ENCODE data around the gene KLRK1. TPM values are rescaled to one million over a fixed set of nuclear protein-coding genes. Genes with fewer than 3 reads are reported as not detected.
"Not testable (repeated sequence)": the region's sequence is repeated elsewhere in the genome, so short reads cannot be mapped to it uniquely, and the experiment has no call there.

The KLRK1 gene
- total RNA-seq (2014; rRNA removed) (not detected in 2 replicates), Bru-seq, nascent RNA (not detected), BruChase-seq, experiment 1, labeled RNA remaining after a 6-hour chase (percentile 24 among the genes with signal in this experiment), BruChase-seq, experiment 2, labeled RNA remaining after a 2-hour chase (percentile 12 among the genes with signal in this experiment)
- long read RNA-seq = 0 reads

DNA sequence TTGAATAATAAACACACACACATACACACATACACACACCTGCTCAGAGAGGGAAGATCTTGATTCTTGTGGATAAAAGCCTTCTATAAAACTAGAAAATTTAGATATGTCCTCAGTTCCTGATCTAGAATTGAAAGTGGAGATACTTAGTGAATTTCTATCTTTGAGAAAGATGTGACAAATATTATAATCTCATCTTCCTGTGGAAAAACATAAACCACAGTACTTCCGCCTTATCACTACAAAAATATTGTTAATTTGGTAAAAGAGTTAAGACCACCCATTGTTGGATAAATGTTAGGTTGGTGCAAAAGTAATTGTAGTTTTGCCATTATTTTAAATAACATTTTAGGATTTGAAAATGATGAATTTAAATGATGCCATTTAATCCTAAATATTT, at the start of gene KLRK1:
TSS of gene KLRK1 (minus strand) at position 138 of the 400 bp plus-strand sequence. CDS start 1,231 bp downstream, outside the sequence.
- ATAC-seq = no peak
- H2AFZ ChIP-seq (ENCODE audit: low read length) = no peak within 1 kb of the TSS
- H4K20me1 ChIP-seq (ENCODE audit: low read length) = no peaks in the 10 kb centered on the region
- H3K4me2 ChIP-seq (ENCODE audit: low read length) = no peak within 1 kb of the TSS
- CTCF ChIA-PET = no interaction called here
- no peaks in the 10 kb centered on the region for H3K79me2 ChIP-seq (ENCODE audit: low read length)
- no peaks in the 10 kb centered on the region for H3K36me3 ChIP-seq (ENCODE audit: low read depth, low read length)
- no TSS peak for BruUV-seq (replicated peaks)
- POLR2A ChIA-PET (ENCODE audit: unreplicated experiment) = no interaction called here
- no peak within 1 kb of the TSS for H3K9ac ChIP-seq (ENCODE audit: low read length)
- TF ChIP-seq, protein P1, sequence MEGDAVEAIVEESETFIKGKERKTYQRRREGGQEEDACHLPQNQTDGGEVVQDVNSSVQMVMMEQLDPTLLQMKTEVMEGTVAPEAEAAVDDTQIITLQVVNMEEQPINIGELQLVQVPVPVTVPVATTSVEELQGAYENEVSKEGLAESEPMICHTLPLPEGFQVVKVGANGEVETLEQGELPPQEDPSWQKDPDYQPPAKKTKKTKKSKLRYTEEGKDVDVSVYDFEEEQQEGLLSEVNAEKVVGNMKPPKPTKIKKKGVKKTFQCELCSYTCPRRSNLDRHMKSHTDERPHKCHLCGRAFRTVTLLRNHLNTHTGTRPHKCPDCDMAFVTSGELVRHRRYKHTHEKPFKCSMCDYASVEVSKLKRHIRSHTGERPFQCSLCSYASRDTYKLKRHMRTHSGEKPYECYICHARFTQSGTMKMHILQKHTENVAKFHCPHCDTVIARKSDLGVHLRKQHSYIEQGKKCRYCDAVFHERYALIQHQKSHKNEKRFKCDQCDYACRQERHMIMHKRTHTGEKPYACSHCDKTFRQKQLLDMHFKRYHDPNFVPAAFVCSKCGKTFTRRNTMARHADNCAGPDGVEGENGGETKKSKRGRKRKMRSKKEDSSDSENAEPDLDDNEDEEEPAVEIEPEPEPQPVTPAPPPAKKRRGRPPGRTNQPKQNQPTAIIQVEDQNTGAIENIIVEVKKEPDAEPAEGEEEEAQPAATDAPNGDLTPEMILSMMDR (conservative IDR thresholded peaks at IDR 0.05; ENCODE audit: low read depth, low read length) = no peak
- TF ChIP-seq EZH2 (IDR thresholded peaks at IDR 0.05; ENCODE audit: low read length, unreplicated experiment) (no peak), EZH2phosphoT487 (IDR thresholded peaks at IDR 0.05; ENCODE audit: borderline replicate concordance, low read length) (no peak)
- H3F3A ChIP-seq (ENCODE audit: low read length, unreplicated experiment) = peaks cover under 1% of the 10 kb centered on the region
- no peaks in the 10 kb centered on the region for H3K9me2 ChIP-seq (replicated peaks; ENCODE audit: low read length)
- H3K27ac ChIP-seq (ENCODE audit: low read length) = no peak within 1 kb of the TSS
- no peaks in the 10 kb centered on the region for H3K9me3 ChIP-seq (ENCODE audit: low read length)
- peaks cover 40% of the 10 kb centered on the region for H3K4me1 ChIP-seq (ENCODE audit: insufficient read depth, low read length)
- no peaks in the 10 kb centered on the region for H3K27me3 ChIP-seq (ENCODE audit: low read length)
- intact Hi-C loops (cut with micrococcal nuclease) = no loop called here
- DNase-seq = no peak
- H3K4me3 ChIP-seq (ENCODE audit: low read length) = no peak within 1 kb of the TSS

DNA sequence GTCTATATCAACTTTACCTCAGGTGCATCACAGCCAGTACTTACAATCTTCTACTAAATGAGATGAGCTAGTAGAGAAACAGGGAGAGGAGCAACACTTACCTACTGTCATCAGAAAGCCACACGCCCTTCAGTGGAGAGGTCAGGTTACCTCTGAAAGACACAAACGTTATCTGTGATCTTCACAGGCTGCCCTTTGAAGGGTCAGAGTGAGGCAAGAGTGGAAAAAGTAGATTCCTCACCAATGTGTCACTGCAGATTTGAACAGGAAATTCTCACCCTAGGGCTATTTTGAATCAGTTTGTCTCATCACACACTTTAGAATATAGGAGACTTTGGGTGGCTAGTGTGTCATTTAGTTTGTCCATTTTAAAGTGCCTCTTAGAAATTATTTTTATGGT, 47.8 kb upstream of the KLRK1 start:
- H3K4me1 ChIP-seq (ENCODE audit: insufficient read depth, low read length); H3K36me3 ChIP-seq (ENCODE audit: low read depth, low read length); BruUV-seq (replicated peaks); H3K27ac ChIP-seq (ENCODE audit: low read length); H2AFZ ChIP-seq (ENCODE audit: low read length); ATAC-seq; H3K9me3 ChIP-seq (ENCODE audit: low read length); DNase-seq; H3K9me2 ChIP-seq (replicated peaks; ENCODE audit: low read length); H3K9ac ChIP-seq (ENCODE audit: low read length); intact Hi-C loops (cut with micrococcal nuclease); H3K4me3 ChIP-seq (ENCODE audit: low read length); POLR2A ChIA-PET (ENCODE audit: unreplicated experiment); H3K79me2 ChIP-seq (ENCODE audit: low read length); H3K27me3 ChIP-seq (ENCODE audit: low read length); H3K4me2 ChIP-seq (ENCODE audit: low read length); H3F3A ChIP-seq (ENCODE audit: low read length, unreplicated experiment); H4K20me1 ChIP-seq (ENCODE audit: low read length); CTCF ChIA-PET: not testable (repeated sequence)

DNA sequence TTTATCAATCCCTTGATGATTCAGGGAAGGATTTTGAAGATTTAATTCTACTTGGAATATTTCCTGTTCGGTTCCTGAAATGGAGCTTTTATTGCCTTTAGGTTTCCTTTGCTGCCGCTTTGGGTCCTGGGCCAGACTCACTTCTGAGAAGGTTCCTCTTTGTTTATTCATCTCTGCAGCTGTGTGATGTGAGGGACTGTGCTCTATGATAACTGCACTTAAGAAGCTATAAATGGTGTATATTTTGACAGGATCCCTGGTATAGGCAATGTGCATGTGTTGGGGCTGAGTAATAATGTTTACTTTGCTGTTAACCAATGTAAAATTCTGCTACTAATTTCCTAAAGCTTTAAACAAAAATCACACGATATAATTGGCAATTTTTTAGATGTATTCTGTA, 46.0 kb upstream of the KLRK1 start, which contains the start of gene KLRC2:
TSS of gene KLRC2 (minus strand) at position 195 of the 400 bp plus-strand sequence. CDS start at position 171, 24 bp downstream.
- H4K20me1 ChIP-seq (ENCODE audit: low read length); H3K79me2 ChIP-seq (ENCODE audit: low read length); H3K9me2 ChIP-seq (replicated peaks; ENCODE audit: low read length); H3K9me3 ChIP-seq (ENCODE audit: low read length); H3K27ac ChIP-seq (ENCODE audit: low read length); BruUV-seq (replicated peaks); CTCF ChIA-PET; H3K36me3 ChIP-seq (ENCODE audit: low read depth, low read length); H3F3A ChIP-seq (ENCODE audit: low read length, unreplicated experiment); H3K4me1 ChIP-seq (ENCODE audit: insufficient read depth, low read length); H3K27me3 ChIP-seq (ENCODE audit: low read length); intact Hi-C loops (cut with micrococcal nuclease); H3K4me3 ChIP-seq (ENCODE audit: low read length); H2AFZ ChIP-seq (ENCODE audit: low read length); POLR2A ChIA-PET (ENCODE audit: unreplicated experiment); H3K9ac ChIP-seq (ENCODE audit: low read length): not testable (repeated sequence)
- ATAC-seq (peak; percentile 67), DNase-seq (peak; percentile 81)
- H3K4me2 ChIP-seq (ENCODE audit: low read length) = peak within 1 kb of the TSS; percentile 57

DNA sequence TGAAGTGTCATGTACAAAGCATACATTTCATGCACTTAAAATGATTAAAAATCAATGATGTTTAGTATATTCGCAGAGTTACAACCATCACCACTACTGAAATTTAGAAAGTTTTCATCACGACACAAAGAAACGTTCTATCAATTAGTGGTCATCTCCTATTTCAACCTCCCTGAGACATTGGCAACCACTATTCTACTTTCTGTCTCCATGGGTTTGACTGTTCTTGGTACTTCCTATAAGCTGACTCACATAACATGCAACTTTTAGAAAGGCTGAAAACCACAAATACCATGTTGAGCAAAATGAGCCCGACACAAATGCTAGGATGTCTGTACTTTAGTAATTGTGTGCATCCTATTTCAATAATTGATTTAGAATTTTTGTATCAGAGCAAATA, 40.8 kb upstream of the KLRK1 start:
- CTCF ChIA-PET; H3K9me3 ChIP-seq (ENCODE audit: low read length); BruUV-seq (replicated peaks); POLR2A ChIA-PET (ENCODE audit: unreplicated experiment); ATAC-seq; H3K9me2 ChIP-seq (replicated peaks; ENCODE audit: low read length); H3K36me3 ChIP-seq (ENCODE audit: low read depth, low read length); intact Hi-C loops (cut with micrococcal nuclease); H2AFZ ChIP-seq (ENCODE audit: low read length); H3K27ac ChIP-seq (ENCODE audit: low read length); H3K4me3 ChIP-seq (ENCODE audit: low read length); H3K27me3 ChIP-seq (ENCODE audit: low read length); H4K20me1 ChIP-seq (ENCODE audit: low read length); DNase-seq; H3K79me2 ChIP-seq (ENCODE audit: low read length); H3K4me2 ChIP-seq (ENCODE audit: low read length); H3F3A ChIP-seq (ENCODE audit: low read length, unreplicated experiment); H3K9ac ChIP-seq (ENCODE audit: low read length); H3K4me1 ChIP-seq (ENCODE audit: insufficient read depth, low read length): not testable (repeated sequence)

DNA sequence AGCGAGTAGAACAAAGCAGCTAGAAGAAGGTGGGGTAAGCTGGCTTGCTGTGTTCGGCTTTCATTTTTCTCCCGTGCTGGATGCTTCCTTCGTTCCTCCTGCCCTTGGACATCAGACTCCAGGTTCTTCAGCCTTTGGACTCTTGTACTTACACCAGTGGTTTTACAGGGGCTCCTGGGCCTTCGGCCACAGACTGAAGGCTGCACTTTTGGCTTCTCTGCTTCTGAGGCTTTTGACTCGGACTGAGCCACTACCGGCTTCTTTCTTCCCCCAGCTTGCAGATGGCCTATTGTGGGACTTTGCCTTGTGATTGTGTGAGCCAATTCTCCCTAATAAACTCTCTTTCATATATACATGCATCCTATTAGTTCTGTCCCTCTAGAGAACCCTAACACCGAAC, 36.1 kb upstream of the KLRK1 start:
- H2AFZ ChIP-seq (ENCODE audit: low read length); H3K4me3 ChIP-seq (ENCODE audit: low read length); intact Hi-C loops (cut with micrococcal nuclease); H3K36me3 ChIP-seq (ENCODE audit: low read depth, low read length); H3K79me2 ChIP-seq (ENCODE audit: low read length); H3K27me3 ChIP-seq (ENCODE audit: low read length); H3K27ac ChIP-seq (ENCODE audit: low read length); H3K9me3 ChIP-seq (ENCODE audit: low read length); POLR2A ChIA-PET (ENCODE audit: unreplicated experiment); H4K20me1 ChIP-seq (ENCODE audit: low read length); ATAC-seq; DNase-seq; H3K9ac ChIP-seq (ENCODE audit: low read length); CTCF ChIA-PET; BruUV-seq (replicated peaks); H3K9me2 ChIP-seq (replicated peaks; ENCODE audit: low read length); H3K4me2 ChIP-seq (ENCODE audit: low read length); H3F3A ChIP-seq (ENCODE audit: low read length, unreplicated experiment); H3K4me1 ChIP-seq (ENCODE audit: insufficient read depth, low read length): not testable (repeated sequence)

DNA sequence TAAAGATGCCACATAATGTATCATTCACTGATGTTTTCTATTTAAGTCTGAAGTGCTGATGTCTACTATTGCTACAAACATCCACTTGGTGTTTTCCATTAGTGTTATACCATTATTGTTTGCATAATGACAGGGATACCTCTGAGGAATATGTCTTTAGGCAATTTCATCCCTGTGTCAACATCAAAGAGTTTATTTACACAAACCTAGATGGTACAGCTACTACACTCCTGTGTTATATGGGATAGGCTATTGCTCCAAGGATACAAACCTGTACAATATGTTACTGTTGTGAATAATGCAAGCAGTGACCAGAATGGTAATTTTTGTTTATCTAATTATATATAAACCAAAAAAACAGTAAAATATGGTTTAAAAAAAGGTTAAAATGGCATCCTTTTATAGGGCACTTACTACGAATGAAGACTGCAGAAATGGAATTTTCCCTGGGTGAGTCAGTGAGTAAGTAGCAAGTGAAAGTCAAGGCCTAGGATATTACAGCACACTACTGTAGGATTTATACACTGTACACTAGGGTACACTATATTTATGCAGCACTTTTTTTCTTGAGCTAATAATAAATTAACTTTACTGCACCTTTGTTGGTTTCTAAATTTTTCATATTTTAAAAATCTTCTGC, 34.5 kb upstream of the KLRK1 start:
- intact Hi-C loops (cut with micrococcal nuclease); POLR2A ChIA-PET (ENCODE audit: unreplicated experiment); H4K20me1 ChIP-seq (ENCODE audit: low read length); H3F3A ChIP-seq (ENCODE audit: low read length, unreplicated experiment); H3K4me2 ChIP-seq (ENCODE audit: low read length); BruUV-seq (replicated peaks); H3K27me3 ChIP-seq (ENCODE audit: low read length); H3K9ac ChIP-seq (ENCODE audit: low read length); H3K9me3 ChIP-seq (ENCODE audit: low read length); H3K79me2 ChIP-seq (ENCODE audit: low read length); H3K4me1 ChIP-seq (ENCODE audit: insufficient read depth, low read length); H3K4me3 ChIP-seq (ENCODE audit: low read length); H3K27ac ChIP-seq (ENCODE audit: low read length); H3K36me3 ChIP-seq (ENCODE audit: low read depth, low read length); H2AFZ ChIP-seq (ENCODE audit: low read length); CTCF ChIA-PET; H3K9me2 ChIP-seq (replicated peaks; ENCODE audit: low read length): not testable (repeated sequence)
- ATAC-seq (peak; percentile 86), DNase-seq (peak; percentile 26)

All from PC-3 (cell line).